Endothelial cell of umbilical vein (primary cell): ENCODE data around the gene ZMYM4. TPM values are rescaled to one million over a fixed set of nuclear protein-coding genes. Genes with fewer than 3 reads are reported as not detected.

ENCODE experiments used
- BruUV-seq: library from RNA; stranded (reverse); fragments of 400-500 nt; replicated peaks from 2 replicates; lab custom pipeline; 2021; lab: Mats Ljungman, UMichigan
- CTCF ChIA-PET: fragments of 300-600, 350-600 bp; sonication (Branson Sonifier 250); formaldehyde crosslinking; loops from one replicate; lab custom pipeline; 2021; ENCODE audit warnings: antibody characterized with exemption, inconsistent platforms; lab: Charles Lee
- POLR2A ChIA-PET: fragments of 300-600, 350-600 bp; sonication (Branson Sonifier 250); formaldehyde crosslinking; loops from one replicate; lab custom pipeline; 2021; ENCODE audit warnings: antibody characterized with exemption, inconsistent platforms; lab: Charles Lee
- DNase-seq: peaks from one replicate; pipeline ENCODE4 v3.0.0-alpha.2; 2011; ENCODE audit warnings: low read depth, low spot score
- FAIRE-seq: peaks from 2 replicates; lab custom pipeline; 2011; peaks lifted over from hg19 to GRCh38; lab: Jason Lieb, UNC
- H2AFZ ChIP-seq: 2 replicates; pipeline ENCODE4 v1.6.0; 2012; ENCODE audit warnings: low read depth, low read length, control low read depth, inconsistent platforms
- H3K27ac ChIP-seq: 2 replicates; pipeline ENCODE4 v1.5.1; 2011; ENCODE audit warnings: low read depth, mild to moderate bottlenecking, control low read depth, low read length, moderate library complexity; ENCODE audit not compliant: insufficient read depth
- H3K27me3 ChIP-seq, 2 experiments: 2 replicates each; pipeline versions ENCODE4 v1.6.0 to v1.6.1; 2011; ENCODE audit warnings: low read length in 2 of 2, mixed read lengths in 1 of 2; ENCODE audit not compliant: control insufficient read depth in 2 of 2, insufficient read depth in 2 of 2
- H3K36me3 ChIP-seq, 2 experiments: 2 replicates in 1 of 2; 3 replicates in 1 of 2; pipeline ENCODE4 v1.5.1; 2011; ENCODE audit warnings: low read length in 2 of 2, mild to moderate bottlenecking in 1 of 2, moderate library complexity in 1 of 2; ENCODE audit not compliant: control insufficient read depth in 2 of 2, insufficient read depth in 2 of 2; ENCODE audit errors: extremely low read depth in 1 of 2
- H3K4me1 ChIP-seq: 3 replicates; pipeline ENCODE4 v1.5.1; 2011; ENCODE audit warnings: mild to moderate bottlenecking, low read length; ENCODE audit not compliant: control insufficient read depth, insufficient read depth; ENCODE audit errors: extremely low read depth
- H3K4me2 ChIP-seq: 2 replicates; pipeline ENCODE4 v1.6.1; 2011; ENCODE audit warnings: low read length, control low read depth, mixed read lengths; ENCODE audit not compliant: insufficient read depth
- H3K4me3 ChIP-seq, 3 experiments: fragments of 200-600 bp in 1 of 3; sonication (generic), shearing (Covaris generic) in 1 of 3; replicated peaks in 1 of 3; 2 replicates each; pipeline ENCODE4 v1.5.1; 2011 to 2016; ENCODE audit warnings: control low read depth in 3 of 3, low read length in 3 of 3, mild to moderate bottlenecking in 2 of 3, inconsistent platforms in 1 of 3, low read depth in 1 of 3, moderate library complexity in 1 of 3; ENCODE audit not compliant: insufficient read depth in 1 of 3
- H3K79me2 ChIP-seq: 2 replicates; pipeline ENCODE4 v1.6.0; 2012; ENCODE audit warnings: low read length, inconsistent platforms; ENCODE audit not compliant: control insufficient read depth, insufficient read depth
- H3K9ac ChIP-seq: replicated peaks from 2 replicates; pipeline ENCODE3; 2011; ENCODE audit warnings: low read length, control low read depth; ENCODE audit not compliant: insufficient read depth; ENCODE audit errors: extremely low read depth
- H3K9me1 ChIP-seq: replicated peaks from 3 replicates; pipeline ENCODE4 v1.6.0; 2011; ENCODE audit warnings: mild to moderate bottlenecking, low read length; ENCODE audit not compliant: control insufficient read depth, insufficient read depth; ENCODE audit errors: extremely low read depth
- H3K9me3 ChIP-seq: replicated peaks from 2 replicates; pipeline ENCODE4 v1.5.1; 2012; ENCODE audit warnings: low read length, inconsistent platforms; ENCODE audit not compliant: control insufficient read depth, insufficient read depth
- H4K20me1 ChIP-seq: replicated peaks from 2 replicates; pipeline ENCODE3; 2011; ENCODE audit warnings: mild to moderate bottlenecking, low read length; ENCODE audit not compliant: control insufficient read depth, insufficient read depth; ENCODE audit errors: extremely low read depth
- CTCF ChIP-seq, 2 donors: IDR thresholded peaks; 1 replicate in 1 of 2; 2 replicates in 1 of 2; pipeline ENCODE4 v1.5.1; 2011; ENCODE audit warnings: low read length in 2 of 2, mild to moderate bottlenecking in 2 of 2, moderate library complexity in 2 of 2, control low read depth in 1 of 2, inconsistent platforms in 1 of 2, low read depth in 1 of 2; ENCODE audit not compliant: insufficient read depth in 1 of 2; ENCODE audit errors: extremely low read depth in 1 of 2
- EZH2 ChIP-seq: IDR thresholded peaks from 2 replicates; pipeline ENCODE4 v1.6.1; 2012; ENCODE audit warnings: borderline replicate concordance, low read depth, mild to moderate bottlenecking, moderate library complexity, low read length, inconsistent platforms; ENCODE audit not compliant: severe bottlenecking
- FOS ChIP-seq: IDR thresholded peaks from 2 replicates; pipeline ENCODE4 v1.6.1; 2011; ENCODE audit warnings: mild to moderate bottlenecking, low read length, moderate library complexity, borderline replicate concordance; ENCODE audit not compliant: insufficient read depth
- GATA2 ChIP-seq: IDR thresholded peaks from 2 replicates; pipeline ENCODE4 v1.7.0; 2011; ENCODE audit warnings: low read depth, mild to moderate bottlenecking, moderate library complexity, mixed read lengths, low read length; ENCODE audit not compliant: insufficient read length, insufficient read depth
- JUN ChIP-seq: IDR thresholded peaks from 2 replicates; pipeline ENCODE4 v1.6.1; 2011; ENCODE audit warnings: borderline replicate concordance, low read depth; ENCODE audit not compliant: insufficient read length, insufficient read depth
- MYC ChIP-seq: IDR thresholded peaks from one replicate; pipeline ENCODE4 v1.6.1; 2011; ENCODE audit warnings: mild to moderate bottlenecking, low read depth, low read length
- POLR2A ChIP-seq: IDR thresholded peaks from 2 replicates; pipeline ENCODE4 v1.6.1; 2012; ENCODE audit warnings: low read depth, mild to moderate bottlenecking, control low read depth, low read length
- POLR2AphosphoS5 ChIP-seq: IDR thresholded peaks from 2 replicates; pipeline ENCODE4 v1.6.1; 2012; ENCODE audit warnings: low read depth, mild to moderate bottlenecking, control low read depth, low read length, moderate library complexity; ENCODE audit not compliant: insufficient read depth
- dilution Hi-C: fragments of 300-500 bp; cut with MboI; formaldehyde crosslinking; loops from one replicate; pipeline ENCODE4 v1.15.0; 2019; ENCODE audit warnings: low sequenced_read_pairs; ENCODE audit not compliant: extremely low pct_ligation_motif_present
- intact Hi-C: fragments of 100-400 bp; cut with micrococcal nuclease; formaldehyde crosslinking; loops from one replicate; pipeline ENCODE4 v1.10.0; 2022
- polyA plus RNA-seq, 4 experiments: library from polyadenylated mRNA; depleted of rRNA in 3 of 4; stranded (reverse) in 3 of 4; unstranded in 1 of 4; fragments of >200 nt; gene quantifications; 2 replicates each; pipeline versions ENCODE4 v1.2.1 to v1.2.3, GENCODE V29; 2011 to 2012; ENCODE audit warnings: missing spikeins in 1 of 4
- total RNA-seq: library from RNA; stranded (reverse); gene quantifications from 2 replicates; pipeline ENCODE4 v1.2.3, GENCODE V29; 2021
- TF ChIP-seq, protein P1 (sequence below): IDR thresholded peaks from 2 replicates; pipeline ENCODE4 v1.6.1; 2011; ENCODE audit not compliant: insufficient read depth, insufficient read length

ZMYM4 gene
- total and polyA plus RNA-seq, 2 donors (not counting 3 experiments of a cell fraction or from before 2014, with no cell fraction given): 15.3 to 65.0 TPM

GRCh38 chr1:35226546-35226945 lies 42.0 kb upstream of the ZMYM4 start:
- dilution Hi-C loops: no loop called here
- DNase-seq (no peak), FAIRE-seq (no peak)
- no peaks in the 10 kb centered on the region for H4K20me1 ChIP-seq
- no peak overlapping the region for H3K4me3 ChIP-seq
- peaks cover 0 to 8% of the 10 kb centered on the region in 2 experiments for H3K27me3 ChIP-seq
- H3K9me3 ChIP-seq: no peaks in the 10 kb centered on the region
- POLR2A ChIA-PET: no interaction called here
- no TSS peak for BruUV-seq
- no peak overlapping the region for H3K27ac ChIP-seq
- no peak for TF ChIP-seq POLR2A
- TF ChIP-seq, protein P1, sequence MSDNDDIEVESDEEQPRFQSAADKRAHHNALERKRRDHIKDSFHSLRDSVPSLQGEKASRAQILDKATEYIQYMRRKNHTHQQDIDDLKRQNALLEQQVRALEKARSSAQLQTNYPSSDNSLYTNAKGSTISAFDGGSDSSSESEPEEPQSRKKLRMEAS: no peak
- no peak for TF ChIP-seq CTCF (IDR thresholded peaks at IDR 0.05; ENCODE audit: extremely low read depth in 1 of 2, insufficient read depth in 1 of 2, low read depth in 1 of 2, low read length in 2 of 2)
- TF ChIP-seq EZH2: no peak
- no peak for TF ChIP-seq JUN
- no peak for TF ChIP-seq GATA2
- TF ChIP-seq MYC: no peak
- TF ChIP-seq POLR2AphosphoS5: no peak
- TF ChIP-seq FOS: no peak
- H3K79me2 ChIP-seq: no peaks in the 10 kb centered on the region
- H2AFZ ChIP-seq: no peak overlapping the region
- no peaks in the 10 kb centered on the region for H3K4me1 ChIP-seq
- no peaks in the 10 kb centered on the region for H3K9me1 ChIP-seq
- H3K36me3 ChIP-seq: no peaks in the 10 kb centered on the region
- CTCF ChIA-PET: interaction anchor here (0.7 to 0.9 kb wide), 4 partner anchors 9 to 75 kb away, joined by 3 to 5 read pairs (median 4); no protein-coding TSS in a partner anchor
- H3K4me2 ChIP-seq: no peak overlapping the region
- intact Hi-C loops: no loop called here
- no peak overlapping the region for H3K9ac ChIP-seq
